ENCODE measurements around the gene SSNA1.

Gene SSNA1

DNA sequence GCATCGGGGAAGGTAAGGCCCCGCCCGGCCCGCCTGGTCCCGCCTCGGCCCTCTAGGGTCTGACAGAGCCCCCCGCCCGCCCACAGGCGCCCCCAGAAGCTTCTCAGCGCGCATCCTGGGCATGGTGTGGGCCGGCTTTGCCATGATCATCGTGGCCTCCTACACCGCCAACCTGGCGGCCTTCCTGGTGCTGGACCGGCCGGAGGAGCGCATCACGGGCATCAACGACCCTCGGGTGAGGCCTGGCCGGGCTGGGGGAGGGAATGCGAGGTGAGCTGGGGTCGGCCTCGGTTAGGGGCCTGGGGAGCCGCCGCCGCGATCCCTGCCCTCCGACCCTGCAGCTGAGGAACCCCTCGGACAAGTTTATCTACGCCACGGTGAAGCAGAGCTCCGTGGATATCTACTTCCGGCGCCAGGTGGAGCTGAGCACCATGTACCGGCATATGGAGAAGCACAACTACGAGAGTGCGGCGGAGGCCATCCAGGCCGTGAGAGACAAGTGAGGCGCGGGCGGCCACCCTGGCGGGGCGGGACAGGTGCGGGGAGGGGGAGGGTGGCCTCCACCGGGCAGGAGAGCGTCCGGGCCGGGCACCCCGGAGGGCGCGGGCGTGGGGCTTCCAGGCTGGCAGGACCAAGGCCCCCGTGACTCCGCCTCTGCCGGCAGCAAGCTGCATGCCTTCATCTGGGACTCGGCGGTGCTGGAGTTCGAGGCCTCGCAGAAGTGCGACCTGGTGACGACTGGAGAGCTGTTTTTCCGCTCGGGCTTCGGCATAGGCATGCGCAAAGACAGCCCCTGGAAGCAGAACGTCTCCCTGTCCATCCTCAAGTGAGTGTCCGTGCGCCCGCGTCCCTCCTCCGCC lies 25.7 kb upstream of the SSNA1 start:
- ChIA-PET POLR2A (interaction anchor here (1.0 to 2.5 kb wide), 3 partner anchors 10 to 38 kb away, joined by 3 to 7 read pairs (median 3); partner anchors contain the start of genes TMEM210 and TPRN), CTCF (interaction anchor here (0.6 kb wide), 1 partner anchor 41 kb away, joined by 4 read pairs; no protein-coding TSS in a partner anchor)
- Histone ChIP-seq H3K4me1 (ENCODE audit: control insufficient read depth, insufficient read depth, low read length) (no peaks in the 10 kb centered on the region), H3K4me3 (ENCODE audit: low read depth, low read length) (no peak overlapping the region), H3K27ac (ENCODE audit: extremely low read depth, low read depth, low read length) (no peak overlapping the region), H3K36me3 (ENCODE audit: control insufficient read depth in 2 of 2, insufficient read depth in 1 of 2, low read length in 2 of 2) (no peaks in the 10 kb centered on the region), H3K9me3 (ENCODE audit: control insufficient read depth, insufficient read depth, low read depth, low read length) (no peaks in the 10 kb centered on the region)
- no peak for TF ChIP-seq ZFP37 (tag by site-specific recombination; IDR thresholded peaks at IDR 0.05)
- TF ChIP-seq ZNF843 (tag by site-specific recombination; IDR thresholded peaks at IDR 0.05), result no peak
- TF ChIP-seq CTCF (tag by site-specific recombination; IDR thresholded peaks at IDR 0.05), result no peak
- TF ChIP-seq ZNF639 (tag by site-specific recombination; IDR thresholded peaks at IDR 0.05), result no peak
- no peak for TF ChIP-seq ZNF530 (tag by site-specific recombination; IDR thresholded peaks at IDR 0.05; ENCODE audit: low read depth)
- no peak for TF ChIP-seq ZNF155 (tag by site-specific recombination; IDR thresholded peaks at IDR 0.05)
- TF ChIP-seq, protein P1, sequence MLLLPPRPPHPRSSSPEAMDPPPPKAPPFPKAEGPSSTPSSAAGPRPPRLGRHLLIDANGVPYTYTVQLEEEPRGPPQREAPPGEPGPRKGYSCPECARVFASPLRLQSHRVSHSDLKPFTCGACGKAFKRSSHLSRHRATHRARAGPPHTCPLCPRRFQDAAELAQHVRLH (tag by site-specific recombination; IDR thresholded peaks at IDR 0.05), result no peak
- TF ChIP-seq, protein P2, sequence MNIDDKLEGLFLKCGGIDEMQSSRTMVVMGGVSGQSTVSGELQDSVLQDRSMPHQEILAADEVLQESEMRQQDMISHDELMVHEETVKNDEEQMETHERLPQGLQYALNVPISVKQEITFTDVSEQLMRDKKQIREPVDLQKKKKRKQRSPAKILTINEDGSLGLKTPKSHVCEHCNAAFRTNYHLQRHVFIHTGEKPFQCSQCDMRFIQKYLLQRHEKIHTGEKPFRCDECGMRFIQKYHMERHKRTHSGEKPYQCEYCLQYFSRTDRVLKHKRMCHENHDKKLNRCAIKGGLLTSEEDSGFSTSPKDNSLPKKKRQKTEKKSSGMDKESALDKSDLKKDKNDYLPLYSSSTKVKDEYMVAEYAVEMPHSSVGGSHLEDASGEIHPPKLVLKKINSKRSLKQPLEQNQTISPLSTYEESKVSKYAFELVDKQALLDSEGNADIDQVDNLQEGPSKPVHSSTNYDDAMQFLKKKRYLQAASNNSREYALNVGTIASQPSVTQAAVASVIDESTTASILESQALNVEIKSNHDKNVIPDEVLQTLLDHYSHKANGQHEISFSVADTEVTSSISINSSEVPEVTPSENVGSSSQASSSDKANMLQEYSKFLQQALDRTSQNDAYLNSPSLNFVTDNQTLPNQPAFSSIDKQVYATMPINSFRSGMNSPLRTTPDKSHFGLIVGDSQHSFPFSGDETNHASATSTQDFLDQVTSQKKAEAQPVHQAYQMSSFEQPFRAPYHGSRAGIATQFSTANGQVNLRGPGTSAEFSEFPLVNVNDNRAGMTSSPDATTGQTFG (tag by site-specific recombination; IDR thresholded peaks at IDR 0.05; ENCODE audit: borderline replicate concordance), result no peak
- TF ChIP-seq ZNF184 (tag by site-specific recombination; IDR thresholded peaks at IDR 0.05), result no peak
- no peak for TF ChIP-seq ZNF837 (tag by site-specific recombination; IDR thresholded peaks at IDR 0.05)

GRCh38 chr9:137163365-137163715 lies 25.1 kb upstream of the SSNA1 start:
- Histone ChIP-seq H3K27ac (ENCODE audit: extremely low read depth, low read depth, low read length) (no peak overlapping the region), H3K36me3 (ENCODE audit: control insufficient read depth in 2 of 2, insufficient read depth in 1 of 2, low read length in 2 of 2) (no peaks in the 10 kb centered on the region), H3K4me1 (ENCODE audit: control insufficient read depth, insufficient read depth, low read length) (no peaks in the 10 kb centered on the region), H3K4me3 (ENCODE audit: low read depth, low read length) (no peak overlapping the region), H3K9me3 (ENCODE audit: control insufficient read depth, insufficient read depth, low read depth, low read length) (no peaks in the 10 kb centered on the region)
- CTCF ChIA-PET, result interaction anchor here (0.6 kb wide), 1 partner anchor 41 kb away, joined by 4 read pairs; no protein-coding TSS in a partner anchor
- POLR2A ChIA-PET, result interaction anchor here (1.0 to 2.5 kb wide), 2 partner anchors 34 to 37 kb away, joined by 3 to 7 read pairs; partner anchors contain the start of gene TPRN
- TF ChIP-seq SP2 (tag by site-specific recombination; IDR thresholded peaks at IDR 0.05) (0 out of 2 replicates have a peak, but pooled peaks have one; percentile 13), KLF8 (tag by site-specific recombination; IDR thresholded peaks at IDR 0.05) (peak; percentile 92; the same call in 1 of the 2 replicates), ZNF664 (tag by site-specific recombination; IDR thresholded peaks at IDR 0.05) (no peak), ZNF248 (tag by site-specific recombination; IDR thresholded peaks at IDR 0.05) (no peak), KLF1 (tag by site-specific recombination; IDR thresholded peaks at IDR 0.05) (peak; percentile 85), MEIS1 (CRISPR knock-in tag; IDR thresholded peaks at IDR 0.05; ENCODE audit: borderline replicate concordance) (no peak), ZNF202 (tag by site-specific recombination; IDR thresholded peaks at IDR 0.05; ENCODE audit: borderline replicate concordance) (no peak), WT1 (tag by site-specific recombination; IDR thresholded peaks at IDR 0.05) (no peak), ATF2 (tag by site-specific recombination; IDR thresholded peaks at IDR 0.05; ENCODE audit: low read depth) (no peak)
- TF ChIP-seq, protein P3, sequence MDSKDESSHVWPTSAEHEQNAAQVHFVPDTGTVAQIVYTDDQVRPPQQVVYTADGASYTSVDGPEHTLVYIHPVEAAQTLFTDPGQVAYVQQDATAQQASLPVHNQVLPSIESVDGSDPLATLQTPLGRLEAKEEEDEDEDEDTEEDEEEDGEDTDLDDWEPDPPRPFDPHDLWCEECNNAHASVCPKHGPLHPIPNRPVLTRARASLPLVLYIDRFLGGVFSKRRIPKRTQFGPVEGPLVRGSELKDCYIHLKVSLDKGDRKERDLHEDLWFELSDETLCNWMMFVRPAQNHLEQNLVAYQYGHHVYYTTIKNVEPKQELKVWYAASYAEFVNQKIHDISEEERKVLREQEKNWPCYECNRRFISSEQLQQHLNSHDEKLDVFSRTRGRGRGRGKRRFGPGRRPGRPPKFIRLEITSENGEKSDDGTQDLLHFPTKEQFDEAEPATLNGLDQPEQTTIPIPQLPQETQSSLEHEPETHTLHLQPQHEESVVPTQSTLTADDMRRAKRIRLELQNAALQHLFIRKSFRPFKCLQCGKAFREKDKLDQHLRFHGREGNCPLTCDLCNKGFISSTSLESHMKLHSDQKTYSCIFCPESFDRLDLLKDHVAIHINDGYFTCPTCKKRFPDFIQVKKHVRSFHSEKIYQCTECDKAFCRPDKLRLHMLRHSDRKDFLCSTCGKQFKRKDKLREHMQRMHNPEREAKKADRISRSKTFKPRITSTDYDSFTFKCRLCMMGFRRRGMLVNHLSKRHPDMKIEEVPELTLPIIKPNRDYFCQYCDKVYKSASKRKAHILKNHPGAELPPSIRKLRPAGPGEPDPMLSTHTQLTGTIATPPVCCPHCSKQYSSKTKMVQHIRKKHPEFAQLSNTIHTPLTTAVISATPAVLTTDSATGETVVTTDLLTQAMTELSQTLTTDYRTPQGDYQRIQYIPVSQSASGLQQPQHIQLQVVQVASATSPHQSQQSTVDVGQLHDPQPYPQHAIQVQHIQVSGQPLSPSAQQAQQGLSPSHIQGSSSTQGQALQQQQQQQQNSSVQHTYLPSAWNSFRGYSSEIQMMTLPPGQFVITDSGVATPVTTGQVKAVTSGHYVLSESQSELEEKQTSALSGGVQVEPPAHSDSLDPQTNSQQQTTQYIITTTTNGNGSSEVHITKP (tag by site-specific recombination; IDR thresholded peaks at IDR 0.05), result no peak
- TF ChIP-seq, protein P4, sequence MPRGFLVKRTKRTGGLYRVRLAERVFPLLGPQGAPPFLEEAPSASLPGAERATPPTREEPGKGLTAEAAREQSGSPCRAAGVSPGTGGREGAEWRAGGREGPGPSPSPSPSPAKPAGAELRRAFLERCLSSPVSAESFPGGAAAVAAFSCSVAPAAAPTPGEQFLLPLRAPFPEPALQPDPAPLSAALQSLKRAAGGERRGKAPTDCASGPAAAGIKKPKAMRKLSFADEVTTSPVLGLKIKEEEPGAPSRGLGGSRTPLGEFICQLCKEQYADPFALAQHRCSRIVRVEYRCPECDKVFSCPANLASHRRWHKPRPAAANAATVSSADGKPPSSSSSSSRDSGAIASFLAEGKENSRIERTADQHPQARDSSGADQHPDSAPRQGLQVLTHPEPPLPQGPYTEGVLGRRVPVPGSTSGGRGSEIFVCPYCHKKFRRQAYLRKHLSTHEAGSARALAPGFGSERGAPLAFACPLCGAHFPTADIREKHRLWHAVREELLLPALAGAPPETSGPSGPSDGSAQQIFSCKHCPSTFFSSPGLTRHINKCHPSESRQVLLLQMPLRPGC (tag by site-specific recombination; IDR thresholded peaks at IDR 0.05), result no peak

Data from HEK293 (cell line).